IPS DF 6.9 (cell line): ENCODE results near the gene PRXL2B.
"Not testable (repeated sequence)": the region's sequence is repeated elsewhere in the genome, so short reads cannot be mapped to it uniquely, and the experiment has no call there.

ENCODE experiments used
- DNase-seq: peaks from one replicate; pipeline ENCODE4 v3.0.0-alpha.2; 2013; ENCODE audit warnings: low read depth, low spot score
- H3K27ac ChIP-seq: one replicate; pipeline ENCODE4 v1.5.1; 2013; ENCODE audit warnings: low read length, control low read depth
- H3K27me3 ChIP-seq: 2 replicates; pipeline ENCODE4 v1.6.1; 2013; ENCODE audit warnings: mild to moderate bottlenecking, low read length; ENCODE audit not compliant: control insufficient read depth, insufficient read depth
- H3K36me3 ChIP-seq: 2 replicates; pipeline ENCODE4 v1.6.1; 2013; ENCODE audit warnings: low read length; ENCODE audit not compliant: control insufficient read depth, insufficient read depth
- H3K4me1 ChIP-seq: 2 replicates; pipeline ENCODE4 v1.6.1; 2013; ENCODE audit warnings: low read length; ENCODE audit not compliant: control insufficient read depth, insufficient read depth
- H3K4me3 ChIP-seq: 2 replicates; pipeline ENCODE4 v1.5.1; 2013; ENCODE audit warnings: mild to moderate bottlenecking, low read length
- H3K9me3 ChIP-seq: 2 replicates; pipeline ENCODE4 v1.6.1; 2013; ENCODE audit warnings: low read length, inconsistent platforms; ENCODE audit not compliant: control insufficient read depth, insufficient read depth
- WGBS: extraction: QIAGEN DNeasy Blood & Tissue Kit; methylation state at CpG from one replicate; pipeline ENCODE4 v1.1.7; 2013; ENCODE audit warnings: mixed read lengths, missing lambda C conversion rate; ENCODE audit not compliant: insufficient read length, insufficient coverage; 5-methylcytosine and 5-hydroxymethylcytosine counted together

Gene PRXL2B

DNA sequence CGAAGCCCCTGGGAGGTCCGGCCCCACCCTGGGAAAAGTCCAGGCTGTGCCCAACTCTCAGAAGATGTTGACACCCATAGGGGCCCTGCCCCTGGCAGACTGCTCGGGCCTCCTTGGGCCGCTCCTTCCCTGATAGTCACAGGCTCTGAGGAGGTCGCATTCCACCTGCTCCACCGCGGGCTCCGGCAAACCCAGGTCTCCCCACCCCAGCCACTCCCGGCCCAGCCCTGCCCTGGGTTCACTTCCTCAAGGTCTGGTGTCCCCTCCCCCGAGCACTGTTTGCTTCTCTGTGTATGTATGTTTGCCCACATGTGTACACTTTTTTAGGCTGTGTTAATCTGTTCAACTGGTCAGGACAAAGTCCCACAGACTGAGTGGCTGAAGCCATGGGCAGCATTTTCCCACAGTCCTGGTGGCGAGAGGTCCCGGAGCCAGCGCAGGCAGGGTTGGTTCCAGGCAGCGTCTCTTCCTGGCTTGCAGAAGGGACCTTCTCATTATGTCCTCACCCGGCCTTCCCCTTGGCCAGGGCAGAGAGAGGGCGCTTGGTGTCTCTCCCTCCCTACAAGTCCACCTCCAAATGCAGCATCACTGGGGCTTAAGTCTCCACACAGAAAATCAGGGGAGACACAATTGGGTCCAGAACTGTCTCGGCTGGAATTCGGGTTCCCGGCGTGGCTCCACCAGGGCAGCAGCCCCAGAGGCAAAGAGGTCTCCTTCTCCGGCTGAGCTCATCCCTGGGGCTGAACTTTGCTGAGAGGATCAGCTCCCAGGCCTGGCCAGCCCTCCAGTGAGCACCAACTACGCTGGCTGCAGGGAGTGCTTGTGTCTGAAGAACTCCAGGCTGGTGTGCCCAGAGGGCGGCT, 10.5 kb upstream of the PRXL2B start:
- Histone ChIP-seq H3K4me1 (peaks cover 2% of the 10 kb centered on the region; the same call in 1 of the 2 replicates), H3K9me3 (no peaks in the 10 kb centered on the region), H3K4me3 (no peak overlapping the region), H3K27ac (no peak overlapping the region), H3K36me3 (no peaks in the 10 kb centered on the region), H3K27me3 (no peaks in the 10 kb centered on the region)
- no peak for DNase-seq
- WGBS, result no CpG with 5 or more reads among the region's 23 CpGs

DNA sequence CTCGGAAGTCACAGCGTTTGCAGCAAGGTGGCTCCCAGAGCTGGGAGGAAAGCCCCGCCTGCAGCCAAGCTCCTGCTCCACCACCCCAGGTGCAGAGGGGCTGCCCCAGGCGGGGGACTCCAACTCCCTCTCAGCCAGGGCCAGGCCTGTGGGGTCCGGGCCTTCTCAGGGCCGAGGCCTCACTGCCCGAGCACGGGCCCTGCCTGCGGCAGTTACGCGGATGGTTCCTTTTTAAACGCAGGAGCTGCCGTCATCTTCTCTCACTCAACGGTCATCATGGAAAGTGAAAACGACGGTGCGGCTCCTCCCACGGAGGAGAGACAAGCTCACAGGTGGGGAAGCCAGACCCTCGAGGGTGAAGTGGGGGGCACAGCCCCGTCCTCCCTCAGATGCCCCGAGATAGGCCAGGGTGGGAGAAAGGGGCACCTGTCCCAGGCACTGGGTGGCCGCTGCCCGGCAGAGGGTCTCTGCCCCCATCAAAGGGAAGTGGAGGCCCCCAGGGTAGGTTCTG, 9.0 kb upstream of the PRXL2B start:
- not testable (repeated sequence) for H3K4me3 ChIP-seq, H3K27me3 ChIP-seq, H3K27ac ChIP-seq, H3K9me3 ChIP-seq, H3K4me1 ChIP-seq, H3K36me3 ChIP-seq, DNase-seq
- no CpG with 5 or more reads among the region's 23 CpGs for WGBS

DNA sequence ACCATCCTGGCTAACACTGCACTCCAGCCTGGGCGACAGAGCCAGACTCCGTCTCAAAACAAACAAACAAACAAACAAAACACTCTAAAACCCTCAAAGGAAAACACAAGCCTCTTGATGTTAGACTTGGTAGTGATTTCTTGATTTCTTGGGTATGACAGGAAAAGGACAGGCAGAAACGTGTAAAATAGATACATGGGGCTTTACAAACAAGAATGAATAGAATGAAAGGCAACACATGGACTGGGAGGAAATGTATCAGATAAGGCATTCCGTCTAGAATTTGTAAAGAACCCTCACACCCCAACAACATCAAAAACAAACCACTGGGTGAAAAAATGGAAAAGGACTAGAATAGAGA, 7.8 kb upstream of the PRXL2B start:
- Histone ChIP-seq H3K36me3 (no peaks in the 10 kb centered on the region), H3K4me3 (no peak overlapping the region), H3K27me3 (no peaks in the 10 kb centered on the region), H3K4me1 (peaks cover 4% of the 10 kb centered on the region; the same call in 1 of the 2 replicates), H3K9me3 (no peaks in the 10 kb centered on the region), H3K27ac (no peak overlapping the region)
- WGBS, result no CpG with 5 or more reads among the region's 4 CpGs
- DNase-seq, result no peak

DNA sequence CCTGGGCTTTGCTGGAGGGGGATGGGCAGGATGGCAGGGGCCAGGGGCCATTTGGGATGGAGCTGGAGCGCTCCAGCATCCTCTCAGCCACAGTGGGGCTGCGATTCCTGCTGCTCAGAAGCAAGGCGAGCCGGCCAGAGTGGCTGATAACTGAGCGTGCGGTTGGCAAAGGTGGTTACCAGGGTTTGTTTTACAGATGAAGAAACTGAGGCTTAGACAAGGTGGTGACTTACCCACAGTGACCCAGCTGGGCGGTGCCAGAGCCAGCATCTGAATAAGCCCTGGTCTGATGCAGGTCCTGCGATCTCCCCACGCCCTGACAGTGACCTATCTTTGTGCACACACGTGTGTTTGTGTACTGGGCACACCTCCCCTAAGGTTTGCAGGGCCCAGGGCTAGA, 5.9 kb upstream of the PRXL2B start:
- peaks cover 7% of the 10 kb centered on the region; the same call in 1 of the 2 replicates for H3K4me1 ChIP-seq
- no peak overlapping the region for H3K4me3 ChIP-seq
- no peaks in the 10 kb centered on the region for H3K27me3 ChIP-seq
- no peak for DNase-seq
- no peaks in the 10 kb centered on the region for H3K36me3 ChIP-seq
- H3K27ac ChIP-seq, result no peak overlapping the region
- no peaks in the 10 kb centered on the region for H3K9me3 ChIP-seq
- WGBS, result no CpG with 5 or more reads among the region's 10 CpGs

DNA sequence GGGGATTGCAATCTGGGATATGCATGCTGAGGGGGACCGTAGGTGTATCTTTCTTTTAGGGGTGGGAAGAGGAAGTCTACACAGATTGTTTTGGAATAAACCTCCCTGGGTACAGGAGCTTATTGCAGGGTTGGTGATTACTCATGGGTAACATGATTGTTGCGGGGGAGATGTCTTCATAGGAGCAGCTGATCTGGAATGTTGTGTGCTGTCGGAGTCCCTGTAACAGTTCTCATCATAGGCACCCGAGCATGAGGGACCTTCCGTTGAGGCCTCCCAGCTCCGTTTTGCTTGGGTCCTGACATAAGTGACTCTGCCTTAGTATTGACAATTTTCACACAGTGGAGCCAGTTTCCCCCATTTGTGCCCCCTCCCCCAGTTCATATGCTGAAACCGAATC, 4.2 kb upstream of the PRXL2B start:
- Histone ChIP-seq H3K4me3 (no peak overlapping the region), H3K27me3 (no peaks in the 10 kb centered on the region), H3K9me3 (no peaks in the 10 kb centered on the region), H3K36me3 (no peaks in the 10 kb centered on the region), H3K27ac (no peak overlapping the region), H3K4me1 (peaks cover 9% of the 10 kb centered on the region; the same call in 1 of the 2 replicates)
- no CpG with 5 or more reads among the region's 7 CpGs for WGBS
- no peak for DNase-seq

DNA sequence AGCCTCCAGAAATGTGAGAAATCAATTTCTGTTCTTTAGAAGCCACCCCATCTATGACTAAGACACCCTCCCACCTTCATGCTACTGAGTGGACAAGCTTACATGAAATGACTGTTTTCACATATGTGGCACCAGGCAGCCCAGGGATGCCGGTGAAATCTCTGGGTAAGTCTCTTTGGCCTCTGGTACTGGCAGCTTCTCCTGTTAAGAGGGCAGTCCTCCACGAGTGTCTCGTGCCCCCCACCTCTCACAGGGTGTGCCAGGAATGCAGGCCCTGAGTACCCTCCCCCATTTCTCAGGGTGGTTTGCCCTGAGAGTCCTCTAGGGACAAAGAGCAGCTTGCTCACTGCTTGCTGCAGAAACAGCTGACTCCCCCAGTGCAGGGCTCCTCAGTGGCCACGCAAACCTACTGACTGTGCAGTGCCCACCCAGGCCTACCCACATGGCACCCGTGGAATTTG, 3.2 kb upstream of the PRXL2B start:
- DNase-seq, result no peak
- no peak overlapping the region for H3K27ac ChIP-seq
- WGBS, result no CpG with 5 or more reads among the region's 5 CpGs

DNA sequence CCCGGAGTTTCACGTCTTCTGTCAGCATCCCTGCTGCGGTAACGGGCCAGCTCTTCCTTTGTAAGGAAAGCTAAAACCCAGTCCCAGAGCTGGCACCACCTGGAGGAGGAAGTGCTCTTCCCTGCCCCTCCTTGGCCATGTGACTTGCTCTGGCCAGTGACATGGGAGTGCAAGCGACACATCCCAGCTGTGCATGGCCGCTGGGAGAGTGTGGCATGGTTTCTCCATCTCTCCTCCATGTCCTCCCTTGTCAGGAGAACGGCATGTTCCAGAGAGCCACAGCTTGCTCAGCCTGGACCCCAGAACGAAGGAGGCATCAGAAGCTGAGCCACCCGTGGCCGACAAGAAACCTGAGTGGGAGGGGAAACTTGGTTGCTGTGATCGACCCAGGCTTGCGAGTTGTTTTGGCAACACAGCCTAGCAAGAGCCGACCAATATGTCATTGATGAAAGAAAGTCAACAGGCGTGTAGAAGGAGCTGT, 2.7 kb upstream of the PRXL2B start:
- Histone ChIP-seq H3K27me3 (no peaks in the 10 kb centered on the region), H3K9me3 (no peaks in the 10 kb centered on the region), H3K36me3 (peaks cover 1% of the 10 kb centered on the region; the same call in 1 of the 2 replicates), H3K4me3 (no peak overlapping the region), H3K27ac (no peak overlapping the region), H3K4me1 (peaks cover 9% of the 10 kb centered on the region; the same call in 1 of the 2 replicates)
- no peak for DNase-seq
- no CpG with 5 or more reads among the region's 14 CpGs for WGBS

More for the DNA sequence above, 3.2 kb upstream of the PRXL2B start:
- Histone ChIP-seq H3K9me3 (no peaks in the 10 kb centered on the region), H3K4me1 (peaks cover 9% of the 10 kb centered on the region; the same call in 1 of the 2 replicates), H3K27me3 (no peaks in the 10 kb centered on the region), H3K36me3 (no peaks in the 10 kb centered on the region; the same call in 1 of the 2 replicates), H3K4me3 (no peak overlapping the region)

DNA sequence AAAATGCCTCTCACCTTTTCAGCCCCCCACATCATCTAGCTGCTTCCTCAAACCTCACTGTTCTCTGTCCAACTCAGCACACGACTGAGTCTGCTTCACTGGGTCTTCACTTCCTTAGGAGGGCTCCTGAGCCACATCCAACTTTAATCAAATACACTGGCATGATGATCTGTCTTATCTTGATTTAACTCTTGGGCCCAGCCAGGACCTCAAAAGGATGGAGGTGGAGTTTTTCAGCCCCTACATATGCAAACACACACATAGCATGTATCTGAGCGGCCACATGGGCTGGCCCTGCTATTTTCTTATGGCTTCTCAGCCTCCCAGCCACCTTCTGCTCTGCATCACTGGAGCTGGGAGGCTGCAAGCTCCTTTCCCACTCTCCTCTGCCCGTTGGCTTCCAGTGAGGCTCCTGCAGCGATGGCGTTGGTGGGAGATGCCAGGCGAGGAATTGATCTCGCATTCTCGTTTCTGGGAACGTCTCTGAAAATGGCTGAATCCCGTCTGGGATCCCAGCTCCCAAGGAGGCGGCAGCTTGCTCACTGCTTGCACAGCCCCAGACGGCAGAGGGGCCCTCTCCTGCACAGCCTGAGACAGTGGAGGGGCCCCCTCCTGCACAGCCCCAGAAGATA, 1.8 kb upstream of the PRXL2B start:
- Histone ChIP-seq H3K4me1 (peaks cover 9% of the 10 kb centered on the region; the same call in 1 of the 2 replicates), H3K27ac (no peak overlapping the region)
- no peak for DNase-seq

DNA sequence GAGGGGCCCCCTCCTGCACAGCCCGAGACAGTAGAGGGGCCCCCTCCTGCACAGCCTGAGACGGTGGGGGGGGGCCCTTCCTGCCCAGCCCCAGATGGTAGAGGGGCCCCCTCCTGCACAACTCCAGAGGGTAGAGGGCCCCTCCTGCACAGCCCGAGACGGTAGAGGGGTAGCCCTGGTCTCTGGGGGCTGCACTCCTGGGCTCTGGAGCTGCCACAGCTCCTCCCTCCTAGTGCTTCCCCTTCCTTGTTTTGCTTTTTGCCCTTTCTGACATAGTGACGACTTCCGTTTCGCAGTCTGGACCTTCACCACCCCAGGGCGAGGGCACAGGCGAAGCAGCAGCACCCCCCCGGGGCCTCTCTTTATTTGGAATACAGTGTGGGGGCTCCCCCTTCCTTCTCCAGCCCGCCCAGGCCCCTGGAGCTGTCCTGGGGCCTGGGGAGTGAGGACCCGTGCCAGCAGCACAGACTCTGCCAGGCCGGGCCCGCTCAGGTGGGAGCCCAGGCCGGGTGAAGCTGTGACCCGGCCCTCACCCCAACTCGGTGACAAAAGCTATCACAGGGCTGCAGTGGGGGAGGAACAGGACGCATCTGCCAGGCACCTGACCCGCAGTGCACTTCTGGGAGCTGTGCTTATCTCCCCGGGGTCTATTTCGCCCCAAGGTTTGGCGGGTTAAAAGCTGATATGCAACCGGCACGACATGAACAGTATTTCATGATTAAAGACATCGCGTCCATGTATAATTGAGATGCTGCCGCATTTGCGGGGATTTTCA, 1.1 kb upstream of the PRXL2B start:
- Histone ChIP-seq H3K27ac (no peak overlapping the region), H3K4me1 (peaks cover 9% of the 10 kb centered on the region; the same call in 1 of the 2 replicates), H3K27me3 (no peaks in the 10 kb centered on the region), H3K4me3 (peak overlapping the region; percentile 66), H3K36me3 (peaks cover 4% of the 10 kb centered on the region; the same call in 1 of the 2 replicates), H3K9me3 (no peaks in the 10 kb centered on the region; the same call in 1 of the 2 replicates)
- WGBS, result no CpG with 5 or more reads among the region's 28 CpGs
- DNase-seq, result no peak

More for the DNA sequence above, 1.8 kb upstream of the PRXL2B start:
- Histone ChIP-seq H3K9me3 (no peaks in the 10 kb centered on the region; the same call in 1 of the 2 replicates), H3K36me3 (peaks cover 3% of the 10 kb centered on the region; the same call in 1 of the 2 replicates), H3K27me3 (no peaks in the 10 kb centered on the region), H3K4me3 (no peak overlapping the region)
- WGBS, result no CpG with 5 or more reads among the region's 12 CpGs
